Endodermal cell (in vitro differentiated cells): ENCODE results near the gene UQCR10. TPM values are rescaled to one million over a fixed set of nuclear protein-coding genes. Genes with fewer than 3 reads are reported as not detected.

Experiments
- DNase-seq: peaks from one replicate; pipeline ENCODE4 v3.0.0-alpha.2; 2017
- H3K27ac ChIP-seq: 2 replicates; pipeline ENCODE4 v1.5.1; 2013; ENCODE audit warnings: mild to moderate bottlenecking, low read depth, low read length, moderate library complexity
- H3K27me3 ChIP-seq: 2 replicates; pipeline ENCODE4 v1.6.1; 2013; ENCODE audit warnings: mild to moderate bottlenecking, low read length, moderate library complexity; ENCODE audit not compliant: insufficient read depth, control insufficient read depth, poor library complexity, severe bottlenecking
- H3K36me3 ChIP-seq: 2 replicates; pipeline ENCODE4 v1.7.0; 2013; ENCODE audit warnings: mild to moderate bottlenecking, low read length, moderate library complexity; ENCODE audit not compliant: control insufficient read depth, insufficient read depth
- H3K4me1 ChIP-seq: one replicate; pipeline ENCODE4 v1.7.0; 2013; ENCODE audit warnings: low read length; ENCODE audit not compliant: control insufficient read depth, insufficient read depth
- H3K4me3 ChIP-seq: 2 replicates; pipeline ENCODE4 v1.5.1; 2013; ENCODE audit warnings: mild to moderate bottlenecking, low read length, moderate library complexity
- H3K9ac ChIP-seq: 2 replicates; pipeline ENCODE4 v1.6.1; 2013; ENCODE audit warnings: mild to moderate bottlenecking, low read length, moderate library complexity; ENCODE audit not compliant: poor library complexity, severe bottlenecking; ENCODE audit errors: extremely low read depth
- H3K9me3 ChIP-seq: 2 replicates; pipeline ENCODE4 v1.6.1; 2013; ENCODE audit warnings: mild to moderate bottlenecking, low read length, moderate library complexity; ENCODE audit not compliant: control insufficient read depth
- H3K27ac Mint-ChIP-seq: 2 replicates; pipeline ENCODE4 v1.8.0; 2020; ENCODE audit warnings: mixed read lengths
- H3K27me3 Mint-ChIP-seq: 2 replicates; pipeline ENCODE4 v1.8.0; 2021; ENCODE audit warnings: mild to moderate bottlenecking, mixed read lengths; ENCODE audit not compliant: insufficient read depth
- H3K36me3 Mint-ChIP-seq: 2 replicates; pipeline ENCODE4 v1.8.0; 2020; ENCODE audit warnings: low read depth, mixed read lengths
- H3K4me1 Mint-ChIP-seq: 2 replicates; pipeline ENCODE4 v1.8.0; 2020; ENCODE audit warnings: mixed read lengths
- H3K4me3 Mint-ChIP-seq: 2 replicates; pipeline ENCODE4 v1.8.0; 2020; ENCODE audit warnings: mild to moderate bottlenecking, moderate library complexity, mixed read lengths
- H3K9me3 Mint-ChIP-seq: 2 replicates; pipeline ENCODE4 v1.8.0; 2020; ENCODE audit warnings: mild to moderate bottlenecking, mixed read lengths
- WGBS, 2 experiments: methylation state at CpG; one replicate each; pipeline versions ENCODE4 v1.1.5 to v1.1.7; 2013; ENCODE audit warnings: missing lambda C conversion rate in 2 of 2, mixed read lengths in 1 of 2; ENCODE audit not compliant: insufficient coverage in 1 of 2, insufficient read length in 1 of 2; 5-methylcytosine and 5-hydroxymethylcytosine counted together
- total RNA-seq, 2 donors: library from RNA; stranded (reverse); fragmentation: NEBNext Ultra II Directional in 1 of 2; extraction: Animal tissue kit (Norgen Biotek cat#: 25700) in 1 of 2; gene quantifications; 2 replicates in 1 of 2; 3 replicates in 1 of 2; pipeline ENCODE4 v1.2.1, GENCODE V29; 2021
- TF ChIP-seq, protein P1 (sequence below): fragments of 200-600 bp; sonication (generic); conservative IDR thresholded peaks from 2 replicates; pipeline ENCODE4 v1.5.0; 2021; ENCODE audit warnings: antibody characterized with exemption, mild to moderate bottlenecking

The UQCR10 gene
- total RNA-seq, 2 donors from 2014 or later = 111 to 120 TPM

DNA sequence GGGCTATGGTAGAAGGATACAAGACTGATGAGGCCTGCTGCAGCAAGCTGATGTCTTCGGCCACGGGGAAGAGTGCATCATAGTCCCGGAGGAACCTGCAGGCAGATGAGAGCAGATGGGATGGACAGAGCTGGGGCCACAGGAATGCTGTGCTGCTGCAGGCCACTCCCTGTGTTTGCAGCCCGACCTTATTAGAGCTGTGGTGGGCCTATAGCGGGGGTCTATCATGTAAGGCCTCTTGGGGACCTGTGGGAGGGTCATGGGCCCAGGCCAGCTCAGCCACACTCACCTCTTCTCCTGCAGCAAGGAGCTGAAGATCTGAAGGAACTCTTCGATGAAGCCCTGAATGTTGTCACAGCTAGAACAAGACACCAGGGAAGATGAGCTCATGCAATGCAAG lies 39.0 kb downstream of the UQCR10 start:
- TF ChIP-seq, protein P1, sequence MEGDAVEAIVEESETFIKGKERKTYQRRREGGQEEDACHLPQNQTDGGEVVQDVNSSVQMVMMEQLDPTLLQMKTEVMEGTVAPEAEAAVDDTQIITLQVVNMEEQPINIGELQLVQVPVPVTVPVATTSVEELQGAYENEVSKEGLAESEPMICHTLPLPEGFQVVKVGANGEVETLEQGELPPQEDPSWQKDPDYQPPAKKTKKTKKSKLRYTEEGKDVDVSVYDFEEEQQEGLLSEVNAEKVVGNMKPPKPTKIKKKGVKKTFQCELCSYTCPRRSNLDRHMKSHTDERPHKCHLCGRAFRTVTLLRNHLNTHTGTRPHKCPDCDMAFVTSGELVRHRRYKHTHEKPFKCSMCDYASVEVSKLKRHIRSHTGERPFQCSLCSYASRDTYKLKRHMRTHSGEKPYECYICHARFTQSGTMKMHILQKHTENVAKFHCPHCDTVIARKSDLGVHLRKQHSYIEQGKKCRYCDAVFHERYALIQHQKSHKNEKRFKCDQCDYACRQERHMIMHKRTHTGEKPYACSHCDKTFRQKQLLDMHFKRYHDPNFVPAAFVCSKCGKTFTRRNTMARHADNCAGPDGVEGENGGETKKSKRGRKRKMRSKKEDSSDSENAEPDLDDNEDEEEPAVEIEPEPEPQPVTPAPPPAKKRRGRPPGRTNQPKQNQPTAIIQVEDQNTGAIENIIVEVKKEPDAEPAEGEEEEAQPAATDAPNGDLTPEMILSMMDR = no peak
- Mint-ChIP-seq H3K27me3 (no peaks in the 10 kb centered on the region), H3K27ac (no peak overlapping the region), H3K9me3 (no peaks in the 10 kb centered on the region), H3K4me1 (peaks cover 3% of the 10 kb centered on the region), H3K36me3 (peaks cover 55% of the 10 kb centered on the region), H3K4me3 (no peak overlapping the region)
- peaks cover 69% of the 10 kb centered on the region for H3K36me3 ChIP-seq
- no peak overlapping the region for H3K4me3 ChIP-seq
- no peak for DNase-seq
- H3K27ac ChIP-seq = no peak overlapping the region
- no peaks in the 10 kb centered on the region for H3K27me3 ChIP-seq
- WGBS, 2 experiments = 92 to 100% methylated on average over 4 to 6 of the region's 6 CpGs
- peaks cover 3% of the 10 kb centered on the region for H3K4me1 ChIP-seq
- H3K9ac ChIP-seq = no peak overlapping the region
- H3K9me3 ChIP-seq = no peaks in the 10 kb centered on the region

DNA sequence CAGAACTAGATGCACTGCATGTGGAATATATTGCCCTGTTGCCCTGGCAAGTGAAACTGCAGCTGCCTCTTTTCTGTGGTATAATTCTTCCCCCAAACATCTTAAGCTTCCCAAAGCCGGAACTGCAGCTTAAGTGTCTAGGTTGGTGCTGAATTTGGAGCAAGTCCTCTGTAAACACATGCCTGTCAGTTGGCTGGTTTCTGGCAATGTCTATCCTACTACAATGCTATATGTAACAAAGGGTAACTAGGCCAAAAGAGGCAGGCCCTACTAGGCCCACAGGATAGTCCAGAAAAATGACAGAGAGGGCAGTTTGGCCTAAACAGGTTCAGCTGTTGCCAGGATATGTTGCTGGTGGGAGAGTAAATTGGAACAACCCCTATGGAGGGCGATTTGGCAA lies 43.0 kb downstream of the UQCR10 start:
- H3K27ac Mint-ChIP-seq = no peak overlapping the region
- no peaks in the 10 kb centered on the region for H3K9me3 Mint-ChIP-seq
- no peak overlapping the region for H3K4me3 Mint-ChIP-seq
- H3K4me1 Mint-ChIP-seq = no peaks in the 10 kb centered on the region
- TF ChIP-seq, protein P1 = no peak
- H3K27me3 Mint-ChIP-seq = no peaks in the 10 kb centered on the region
- Histone ChIP-seq H3K27ac (no peak overlapping the region), H3K36me3 (peaks cover 81% of the 10 kb centered on the region), H3K9me3 (no peaks in the 10 kb centered on the region), H3K4me1 (no peaks in the 10 kb centered on the region), H3K27me3 (no peaks in the 10 kb centered on the region), H3K4me3 (no peak overlapping the region), H3K9ac (no peak overlapping the region)
- peaks cover 75% of the 10 kb centered on the region for H3K36me3 Mint-ChIP-seq
- no peak for DNase-seq
- WGBS, 2 experiments = 92 to 100% methylated on average over 2 of the region's 2 CpGs

DNA sequence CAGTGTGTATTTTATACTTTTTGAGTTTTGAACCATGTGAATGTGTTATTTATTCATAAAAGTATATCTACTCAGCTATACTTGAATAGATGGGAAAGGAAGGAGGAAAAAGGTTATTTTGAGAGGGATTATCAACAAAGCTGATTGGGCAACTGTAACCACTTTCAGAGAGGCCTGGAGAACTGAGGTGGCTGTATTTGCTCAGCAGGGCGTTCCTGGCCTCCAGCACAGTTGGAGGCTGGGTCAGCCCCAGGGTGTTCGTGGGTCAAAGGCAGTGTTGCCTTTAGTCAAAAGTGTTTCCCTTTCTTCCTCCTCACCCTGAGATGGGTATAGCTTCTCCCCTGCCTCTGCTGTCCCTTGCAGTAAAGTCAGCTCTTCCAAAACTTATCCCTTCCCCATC lies 44.2 kb downstream of the UQCR10 start:
- Mint-ChIP-seq H3K9me3 (no peaks in the 10 kb centered on the region), H3K4me3 (no peak overlapping the region), H3K27ac (no peak overlapping the region), H3K27me3 (no peaks in the 10 kb centered on the region), H3K36me3 (peaks cover 71% of the 10 kb centered on the region), H3K4me1 (no peaks in the 10 kb centered on the region)
- Histone ChIP-seq H3K9ac (no peak overlapping the region), H3K4me1 (no peaks in the 10 kb centered on the region), H3K36me3 (peaks cover 81% of the 10 kb centered on the region), H3K27me3 (no peaks in the 10 kb centered on the region), H3K9me3 (no peaks in the 10 kb centered on the region), H3K4me3 (no peak overlapping the region), H3K27ac (no peak overlapping the region)
- 90 to 100% methylated on average over 2 of the region's 2 CpGs for WGBS, 2 experiments
- DNase-seq = no peak
- TF ChIP-seq, protein P1 = no peak
